K562 (cell line): ENCODE results near the gene GRIA4. TPM values are rescaled to one million over a fixed set of nuclear protein-coding genes. Genes with fewer than 3 reads are reported as not detected.

Experiments
- ATAC-seq: fragments of 200-7000 bp; cut with Tn5 transposase; 3 replicates; pipeline ENCODE4 v1.9.1; 2020; ENCODE audit warnings: moderate library complexity
- BruUV-seq: library from RNA; stranded (reverse); fragments of 400-500 nt; replicated peaks from 2 replicates; lab custom pipeline; 2021; lab: Mats Ljungman, UMichigan
- CTCF ChIA-PET: fragments of 300-600 bp; formaldehyde crosslinking; extraction: SDS; loops from one replicate; lab custom pipeline; 2021; ENCODE audit warnings: low intra/inter-chr PET ratio; lab: Yijun Ruan, JAX
- POLR2A ChIA-PET: fragments of 300-600, 350-650 bp; sonication (Branson Sonifier 250); formaldehyde crosslinking; extraction: SDS; loops from one replicate; lab custom pipeline; 2021; ENCODE audit warnings: antibody characterized with exemption, inconsistent platforms; lab: Yijun Ruan, JAX
- DNase-seq, 4 experiments: peaks; one replicate each; pipeline versions ENCODE4 v3.0.0 to v3.0.0-alpha.2; 2011 to 2018; ENCODE audit warnings: low spot score in 3 of 4, mixed read lengths in 3 of 4; ENCODE audit errors: extremely low read depth in 1 of 4
- FAIRE-seq: peaks from 2 replicates; lab custom pipeline; 2011; peaks lifted over from hg19 to GRCh38; lab: Jason Lieb, UNC
- H2AFZ ChIP-seq: 2 replicates; pipeline ENCODE4 v1.6.0; 2011; ENCODE audit warnings: low read depth, low read length, control low read depth, inconsistent platforms
- H3K27ac ChIP-seq: fragments of 200-600 bp; 3 replicates; pipeline ENCODE4 v1.8.0; 2011; ENCODE audit warnings: low read depth, mild to moderate bottlenecking, control low read depth, inconsistent platforms, low read length, moderate library complexity, mixed read lengths; ENCODE audit errors: extremely low read depth
- H3K27me3 ChIP-seq, 2 experiments: fragments of 300-600 bp in 1 of 2; 2 replicates in 1 of 2; 3 replicates in 1 of 2; pipeline versions ENCODE4 v1.6.0 to v1.8.0; 2011; ENCODE audit warnings: inconsistent platforms in 2 of 2, low read length in 2 of 2, mild to moderate bottlenecking in 1 of 2, mixed read lengths in 1 of 2, moderate library complexity in 1 of 2; ENCODE audit not compliant: control insufficient read depth in 2 of 2, insufficient read depth in 2 of 2
- H3K36me3 ChIP-seq: fragments of 300-600 bp; 3 replicates; pipeline ENCODE4 v1.8.0; 2011; ENCODE audit warnings: mild to moderate bottlenecking, low read length, inconsistent platforms; ENCODE audit not compliant: control insufficient read depth, insufficient read depth
- H3K4me1 ChIP-seq, 2 experiments: fragments of 200-600 bp in 1 of 2; replicated peaks in 1 of 2; 2 replicates in 1 of 2; 3 replicates in 1 of 2; pipeline versions ENCODE4 v1.5.1 to v1.8.0; 2011; ENCODE audit warnings: inconsistent platforms in 2 of 2, low read length in 2 of 2, mild to moderate bottlenecking in 1 of 2, mixed read lengths in 1 of 2, moderate library complexity in 1 of 2; ENCODE audit not compliant: control insufficient read depth in 2 of 2, insufficient read depth in 2 of 2
- H3K4me2 ChIP-seq: 2 replicates; pipeline ENCODE4 v1.6.1; 2011; ENCODE audit warnings: low read length, control low read depth, inconsistent platforms, mixed read lengths; ENCODE audit not compliant: insufficient read depth
- H3K4me3 ChIP-seq: fragments of 200-600 bp; sonication (generic), shearing (Covaris generic); 2 replicates; pipeline ENCODE4 v1.5.1; 2016; ENCODE audit warnings: control low read depth, inconsistent platforms
- H3K79me2 ChIP-seq: fragments of 200-600 bp; 3 replicates; pipeline ENCODE4 v1.8.0; 2011; ENCODE audit warnings: low read length, inconsistent platforms; ENCODE audit not compliant: control insufficient read depth, insufficient read depth
- H3K9ac ChIP-seq, 2 experiments: 2 replicates each; pipeline versions ENCODE4 v1.6.0 to v1.6.1; 2011; ENCODE audit warnings: low read depth in 2 of 2, low read length in 2 of 2, control low read depth in 1 of 2, inconsistent platforms in 1 of 2, mild to moderate bottlenecking in 1 of 2, mixed read lengths in 1 of 2; ENCODE audit not compliant: insufficient read depth in 1 of 2
- H3K9me1 ChIP-seq: one replicate; pipeline ENCODE4 v1.6.0; 2011; ENCODE audit warnings: inconsistent platforms, mild to moderate bottlenecking, low read length, moderate library complexity; ENCODE audit not compliant: control insufficient read depth, insufficient read depth
- H3K9me3 ChIP-seq: replicated peaks from 2 replicates; pipeline ENCODE4 v1.5.1; 2011; ENCODE audit warnings: low read depth, low read length, inconsistent platforms; ENCODE audit not compliant: control insufficient read depth, insufficient read depth
- H4K20me1 ChIP-seq: replicated peaks from 2 replicates; pipeline ENCODE4 v1.6.1; 2011; ENCODE audit warnings: low read length, inconsistent platforms, mixed read lengths; ENCODE audit not compliant: control insufficient read depth, insufficient read depth
- AFF1 ChIP-seq, 2 experiments: fragments of 450-650 bp; IDR thresholded peaks; 2 replicates each; pipeline ENCODE4 v1.6.1; 2018; ENCODE audit warnings: mild to moderate bottlenecking in 2 of 2, low read depth in 1 of 2; ENCODE audit not compliant: partially characterized antibody in 2 of 2
- EHMT2 ChIP-seq: fragments of 450-650 bp; IDR thresholded peaks from 2 replicates; pipeline ENCODE4 v1.6.1; 2018; ENCODE audit warnings: antibody characterized with exemption
- MAZ ChIP-seq, 2 experiments: fragments of 450-650 bp in 1 of 2; sonication (generic) in 1 of 2; formaldehyde crosslinking; IDR thresholded peaks in 1 of 2; conservative IDR thresholded peaks in 1 of 2; 2 replicates each; pipeline versions ENCODE4 v1.4.0 to v1.5.0; 2020; ENCODE audit warnings: mild to moderate bottlenecking in 1 of 2, missing genetic modification reagents in 1 of 2
- MIER1 ChIP-seq: fragments of 450-650 bp; IDR thresholded peaks from 2 replicates; pipeline ENCODE4 v1.6.1; 2016; ENCODE audit warnings: antibody characterized with exemption, mild to moderate bottlenecking, low read depth
- NFE2L1 ChIP-seq: fragments of 450-650 bp; IDR thresholded peaks from 2 replicates; pipeline ENCODE4 v1.6.1; 2016; ENCODE audit warnings: missing genetic modification characterization, low read depth, mild to moderate bottlenecking, missing compliant biosample characterization, moderate library complexity, borderline replicate concordance
- PYGO2 ChIP-seq: fragments of 450-650 bp; IDR thresholded peaks from 2 replicates; pipeline ENCODE4 v1.6.1; 2016; ENCODE audit warnings: mild to moderate bottlenecking, missing genetic modification characterization, moderate library complexity, missing compliant biosample characterization
- REST ChIP-seq, 2 experiments: fragments of 450-650 bp; formaldehyde crosslinking in 1 of 2; IDR thresholded peaks; 2 replicates each; pipeline versions ENCODE4 v1.4.0 to v1.6.1; 2014 to 2020; ENCODE audit warnings: mild to moderate bottlenecking in 2 of 2, borderline replicate concordance in 1 of 2, low read depth in 1 of 2
- THRB ChIP-seq: fragments of 450-650 bp; formaldehyde crosslinking; conservative IDR thresholded peaks from 2 replicates; pipeline ENCODE4 v1.4.0; 2022; ENCODE audit warnings: mild to moderate bottlenecking, missing genetic modification characterization
- WGBS: fragments of 100-300 bp; shearing (Covaris generic); methylation state at CpG from one replicate; pipeline ENCODE4 v1.1.6; 2016; ENCODE audit warnings: low coverage, mixed read lengths; ENCODE audit not compliant: insufficient coverage; ENCODE audit errors: missing lambda C conversion rate; 5-methylcytosine and 5-hydroxymethylcytosine counted together
- in situ Hi-C: fragments of 300-500 bp; cut with MboI; formaldehyde crosslinking; loops from 4 replicates; pipeline ENCODE4 v1.15.0; 2018; ENCODE audit warnings: inconsistent platforms, mixed read lengths
- intact Hi-C: fragments of 100-400 bp; cut with micrococcal nuclease; formaldehyde crosslinking; loops from 2 replicates; pipeline ENCODE4 v1.14.2; 2022
- polyA plus RNA-seq, 8 experiments: library from polyadenylated mRNA; depleted of rRNA in 4 of 8; stranded (reverse) in 5 of 8; unstranded in 3 of 8; fragments of >200 nt; fragmentation: Nextera tagmentation in 2 of 8; fragmentation: Illumina TruSeq in 1 of 8; extraction: Ambion mirVana in 2 of 8; extraction: Trizol in 1 of 8; gene quantifications; 2 replicates each; pipeline versions ENCODE4 v1.2.1 to v1.2.3, GENCODE V29; 2011 to 2014; ENCODE audit warnings: inconsistent platforms in 1 of 8, missing spikeins in 1 of 8
- total RNA-seq, 7 experiments: library from RNA; depleted of rRNA in 6 of 7; stranded (reverse); fragments of >200 nt in 6 of 7; fragmentation: Illumina TruSeq in 2 of 7; extraction: Trizol in 2 of 7; gene quantifications; 2 replicates each; pipeline versions ENCODE4 v1.2.1 to v1.2.3, GENCODE V29; 2011 to 2021; ENCODE audit warnings: low replicate concordance in 1 of 7

The GRIA4 gene
- total and polyA plus RNA-seq, 9 of the 15 experiments (the other 6 are each of a cell fraction or from before 2014, with no cell fraction given) = not detected

- H3K79me2 ChIP-seq = no peaks in the 10 kb centered on the region
- no peak overlapping the region for H3K4me3 ChIP-seq
- intact Hi-C loops (no loop called here), in situ Hi-C loops (no loop called here)
- peak; percentile 2 to 31 (median 6) for DNase-seq
- ATAC-seq = no peak
- no peak for FAIRE-seq
- H2AFZ ChIP-seq = no peak overlapping the region
- TF ChIP-seq REST (IDR thresholded peaks at IDR 0.05; ENCODE audit: borderline replicate concordance) = peak; percentile 92
- peak; percentile 87 for TF ChIP-seq REST (CRISPR knock-in tag; IDR thresholded peaks at IDR 0.05; ENCODE audit: low read depth)
- no peak for TF ChIP-seq NFE2L1 (tag)
- TF ChIP-seq MIER1 = 0 out of 2 replicates have a peak, but pooled peaks have one; percentile 52
- peak; percentile 86 for TF ChIP-seq EHMT2
- TF ChIP-seq PYGO2 (tag) = no peak
- TF ChIP-seq THRB (CRISPR knock-in tag) = no peak
- no peak for TF ChIP-seq MAZ (CRISPR knock-in tag; conservative IDR thresholded peaks at IDR 0.05 in 1 of 2, IDR thresholded peaks at IDR 0.05 in 1 of 2)
- TF ChIP-seq AFF1 (IDR thresholded peaks at IDR 0.05; ENCODE audit: low read depth in 1 of 2, partially characterized antibody in 2 of 2) = peak in 1 of 2 experiments; percentile 23
- POLR2A ChIA-PET = no interaction called here
- H3K4me2 ChIP-seq = no peak overlapping the region
- H4K20me1 ChIP-seq = no peaks in the 10 kb centered on the region
- CTCF ChIA-PET = no interaction called here
- no peaks in the 10 kb centered on the region for H3K4me1 ChIP-seq
- WGBS = 0% methylated on average over 3 of the region's 3 CpGs
- no peaks in the 10 kb centered on the region for H3K27me3 ChIP-seq
- no peak overlapping the region for H3K27ac ChIP-seq
- no peaks in the 10 kb centered on the region for H3K9me3 ChIP-seq
- no peaks in the 10 kb centered on the region for H3K36me3 ChIP-seq
- no peaks in the 10 kb centered on the region for H3K9me1 ChIP-seq
- BruUV-seq = no TSS peak
- H3K9ac ChIP-seq = no peak overlapping the region
Observed at GRCh38 chr11:105673089-105673488, 63.2 kb downstream of the GRIA4 start.
